HCT116 (cell line): ENCODE data around the gene GPN2. TPM values are rescaled to one million over a fixed set of nuclear protein-coding genes. Genes with fewer than 3 reads are reported as not detected.

Experiments used
- ATAC-seq: fragments of 200-7000 bp; cut with Tn5 transposase; 2 replicates; pipeline ENCODE4 v1.9.1; 2020; ENCODE audit warnings: mild to moderate bottlenecking, moderate library complexity
- BruUV-seq: library from RNA; stranded (reverse); fragments of 400-500 nt; replicated peaks from 2 replicates; lab custom pipeline; 2021; lab: Mats Ljungman, UMichigan
- CTCF ChIA-PET: fragments of 300-600 bp; sonication (Branson Sonifier 250); formaldehyde crosslinking; loops from one replicate; lab custom pipeline; 2021; ENCODE audit warnings: antibody characterized with exemption; lab: Charles Lee
- POLR2A ChIA-PET: fragments of 300-600, 350-600 bp; sonication (Branson Sonifier 250); formaldehyde crosslinking; loops from one replicate; lab custom pipeline; 2021; ENCODE audit warnings: antibody characterized with exemption; lab: Charles Lee
- RAD21 ChIA-PET, 2 experiments: fragments of 300-600 bp; sonication (Branson Sonifier 250); formaldehyde crosslinking; loops; one replicate each; lab custom pipeline; 2023; ENCODE audit warnings: low total read pairs in 2 of 2; ENCODE audit not compliant: uncharacterized antibody in 2 of 2, unreplicated experiment in 2 of 2, low non-redundant PET in 1 of 2; lab: Charles Lee
- DNase-seq: peaks from one replicate; pipeline ENCODE4 v3.0.0-alpha.2; 2010; ENCODE audit warnings: low read depth, low spot score
- H2AFZ ChIP-seq: fragments of 200-600 bp; shearing (Covaris generic), sonication (generic); 2 replicates; pipeline ENCODE4 v1.6.1; 2017; ENCODE audit warnings: low read depth, mixed run types, mixed read lengths, antibody characterized with exemption, low read length; ENCODE audit not compliant: poor library complexity, severe bottlenecking
- H3K27ac ChIP-seq: 2 replicates; pipeline ENCODE4 v1.5.1; 2012; ENCODE audit warnings: low read depth, low read length
- H3K27me3 ChIP-seq: fragments of 200-600 bp; sonication (generic); 2 replicates; pipeline ENCODE4 v1.6.1; 2016; ENCODE audit warnings: mixed run types, low read length, mixed read lengths; ENCODE audit not compliant: insufficient read depth
- H3K36me3 ChIP-seq, 2 experiments: fragments of 200-500 bp in 1 of 2; fragments of 200-600 bp in 1 of 2; sonication (Bioruptor generic) in 1 of 2; sonication (generic) in 1 of 2; 2 replicates each; pipeline versions ENCODE4 v1.5.1 to v1.6.1; 2014 to 2016; ENCODE audit warnings: low read length in 2 of 2, inconsistent platforms in 1 of 2, mixed read lengths in 1 of 2, mixed run types in 1 of 2; ENCODE audit not compliant: insufficient read depth in 2 of 2, control insufficient read depth in 1 of 2
- H3K4me1 ChIP-seq, 2 experiments: fragments of 200-600 bp in 1 of 2; sonication (generic) in 1 of 2; 2 replicates each; pipeline versions ENCODE4 v1.5.1 to v1.6.1; 2012 to 2017; ENCODE audit warnings: low read length in 2 of 2, inconsistent platforms in 1 of 2, mild to moderate bottlenecking in 1 of 2, mixed read lengths in 1 of 2, mixed run types in 1 of 2, moderate library complexity in 1 of 2; ENCODE audit not compliant: insufficient read depth in 2 of 2, control insufficient read depth in 1 of 2
- H3K4me2 ChIP-seq: fragments of 200-600 bp; sonication (generic); 2 replicates; pipeline ENCODE4 v1.6.1; 2017; ENCODE audit warnings: mixed run types, low read length, mixed read lengths
- H3K4me3 ChIP-seq, 2 experiments: fragments of 200-600 bp in 1 of 2; sonication (generic) in 1 of 2; replicated peaks in 1 of 2; 2 replicates each; pipeline ENCODE4 v1.5.1; 2011 to 2016; ENCODE audit warnings: low read length in 2 of 2, control low read depth in 1 of 2, low read depth in 1 of 2, mild to moderate bottlenecking in 1 of 2, mixed read lengths in 1 of 2, mixed run types in 1 of 2
- H3K79me2 ChIP-seq: fragments of 200-600 bp; sonication (generic); 2 replicates; pipeline ENCODE4 v1.6.1; 2017; ENCODE audit warnings: mild to moderate bottlenecking, mixed run types, low read length, moderate library complexity, mixed read lengths; ENCODE audit not compliant: insufficient read depth
- H3K9ac ChIP-seq: fragments of 200-600 bp; sonication (generic); 2 replicates; pipeline ENCODE4 v1.6.1; 2016; ENCODE audit warnings: low read length, mixed read lengths
- H3K9me2 ChIP-seq: fragments of 200-600 bp; sonication (generic), shearing (Covaris generic); 2 replicates; pipeline ENCODE4 v1.6.1; 2017; ENCODE audit warnings: mixed run types, mild to moderate bottlenecking, moderate library complexity; ENCODE audit not compliant: insufficient read depth
- H3K9me3 ChIP-seq, 2 experiments: fragments of 200-500 bp in 1 of 2; fragments of 200-600 bp in 1 of 2; sonication (Bioruptor generic) in 1 of 2; sonication (generic) in 1 of 2; 2 replicates each; pipeline ENCODE4 v1.6.1; 2014 to 2017; ENCODE audit warnings: low read length in 2 of 2, mixed read lengths in 2 of 2, inconsistent platforms in 1 of 2, low read depth in 1 of 2, mild to moderate bottlenecking in 1 of 2, mixed run types in 1 of 2, moderate library complexity in 1 of 2; ENCODE audit not compliant: control insufficient read depth in 1 of 2, insufficient read depth in 1 of 2
- H4K20me1 ChIP-seq: fragments of 200-600 bp; sonication (generic), shearing (Covaris generic); 2 replicates; pipeline ENCODE4 v1.6.1; 2017; ENCODE audit warnings: mixed run types, mild to moderate bottlenecking, moderate library complexity; ENCODE audit not compliant: insufficient read depth
- EGR1 ChIP-seq: IDR thresholded peaks from 2 replicates; pipeline ENCODE4 v1.6.1; 2012; ENCODE audit warnings: low read depth
- ELF1 ChIP-seq: IDR thresholded peaks from 2 replicates; pipeline ENCODE4 v1.6.1; 2012; ENCODE audit warnings: low read depth, borderline replicate concordance
- MAX ChIP-seq: IDR thresholded peaks from 2 replicates; pipeline ENCODE4 v1.6.1; 2012
- POLR2A ChIP-seq: IDR thresholded peaks from 2 replicates; pipeline ENCODE4 v1.7.0; 2011; ENCODE audit warnings: borderline replicate concordance; ENCODE audit not compliant: insufficient read depth, insufficient read length; ENCODE audit errors: extremely low read depth
- RAD21 ChIP-seq: IDR thresholded peaks from 2 replicates; pipeline ENCODE4 v1.6.1; 2012; ENCODE audit warnings: low read depth, mild to moderate bottlenecking
- REST ChIP-seq: IDR thresholded peaks from 2 replicates; pipeline ENCODE4 v1.6.1; 2012; ENCODE audit warnings: low read depth
- ZBTB33 ChIP-seq: IDR thresholded peaks from 2 replicates; pipeline ENCODE4 v1.6.1; 2011; ENCODE audit warnings: mild to moderate bottlenecking, low read length, moderate library complexity; ENCODE audit not compliant: insufficient replicate concordance; ENCODE audit errors: extremely low read depth
- intact Hi-C: fragments of 100-400 bp; cut with micrococcal nuclease; formaldehyde crosslinking; loops from 2 replicates; pipeline ENCODE4 v1.10.0; 2022
- total RNA-seq: library from RNA; stranded (reverse); gene quantifications from one replicate; pipeline ENCODE4 v1.2.1, GENCODE V29; 2021; ENCODE audit not compliant: unreplicated experiment

Gene GPN2
- total RNA-seq, 1 experiment from 2014 or later, result 37.2 TPM

- no peak for TF ChIP-seq ZBTB33
Observed at GRCh38 chr1:26911399-26912146, 21.5 kb upstream of the GPN2 start (continued).

GRCh38 chr1:26910343-26911160, 20.5 kb upstream of the GPN2 start:
- Histone ChIP-seq H3K4me1 (peaks cover 5 to 20% of the 10 kb centered on the region in 2 experiments; a peak in 3 of 4 replicates), H3K79me2 (no peaks in the 10 kb centered on the region), H3K4me2 (no peak overlapping the region), H3K27ac (no peak overlapping the region), H3K9me2 (no peaks in the 10 kb centered on the region), H3K4me3 (no peak overlapping the region), H3K27me3 (no peaks in the 10 kb centered on the region), H3K9ac (no peak overlapping the region), H3K9me3 (no peaks in the 10 kb centered on the region), H4K20me1 (no peaks in the 10 kb centered on the region), H2AFZ (no peak overlapping the region), H3K36me3 (no peaks in the 10 kb centered on the region)
- ChIA-PET POLR2A (interaction anchor here (1.9 kb wide), 1 partner anchor 10 kb away, joined by 7 read pairs; the partner anchor contains the start of gene GPATCH3), CTCF (no interaction called here), RAD21 (no interaction called here)
- BruUV-seq, result no TSS peak
- ATAC-seq, result no peak
- intact Hi-C loops, result no loop called here
- no peak for DNase-seq
- TF ChIP-seq REST (no peak), RAD21 (no peak), ELF1 (no peak), EGR1 (no peak), POLR2A (no peak), MAX (no peak)
